ENCODE measurements around the gene GNG11. TPM values are rescaled to one million over a fixed set of nuclear protein-coding genes. Genes with fewer than 3 reads are reported as not detected.
"Not testable (repeated sequence)": the region's sequence is repeated elsewhere in the genome, so short reads cannot be mapped to it uniquely, and the experiment has no call there.

The GNG11 gene
- total and polyA plus RNA-seq, 4 donors, result 9.8 to 28.3 (median 26.5) TPM

DNA sequence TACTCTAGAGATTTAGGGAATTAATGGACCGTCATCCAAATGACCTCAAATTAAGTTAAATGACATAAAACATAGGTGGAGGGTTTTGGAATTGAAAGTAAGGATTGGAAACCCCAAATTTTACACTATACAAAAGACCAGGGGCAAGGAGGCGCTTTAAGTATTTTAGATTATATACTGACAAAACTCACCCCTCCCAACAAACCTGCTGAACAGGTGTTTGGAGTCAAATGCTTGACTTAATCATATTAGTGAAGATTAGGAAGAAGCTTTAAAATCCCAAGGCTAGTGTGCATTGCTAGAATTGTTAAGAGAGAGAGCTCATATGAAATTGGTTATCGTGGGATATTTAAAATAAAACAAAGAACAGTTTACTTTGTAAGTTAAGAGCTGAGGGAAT is 15.3 kb upstream of the GNG11 start, which contains the start of gene GNGT1:
TSS of gene GNGT1 (plus strand) at position 301 of the 400 bp plus-strand sequence. CDS start 180 bp downstream, outside the sequence.
- Histone ChIP-seq H3K27me3 (ENCODE audit: control insufficient read depth in 1 of 2, insufficient read depth in 2 of 2, low read length in 1 of 2) (no peaks in the 10 kb centered on the region), H3K4me3 (ENCODE audit: low read length in 2 of 2) (no peak within 1 kb of the TSS), H3K36me3 (ENCODE audit: control insufficient read depth in 1 of 2, insufficient read depth in 2 of 2, low read length in 1 of 2) (no peaks in the 10 kb centered on the region), H3K4me1 (ENCODE audit: control insufficient read depth in 1 of 2, insufficient read depth in 2 of 2, low read length in 2 of 2) (no peaks in the 10 kb centered on the region), H3K9me3 (ENCODE audit: control insufficient read depth, low read length) (no peaks in the 10 kb centered on the region), H3K27ac (ENCODE audit: low read depth in 1 of 2, low read length in 2 of 2) (no peak within 1 kb of the TSS)
- 66 to 67% methylated on average over 3 of the region's 3 CpGs for WGBS, 2 donors
- intact Hi-C loops (cut with DNase I), result no loop called here
- DNase-seq, result no peak
- no peak for ATAC-seq (ENCODE audit: low FRiP score)

DNA sequence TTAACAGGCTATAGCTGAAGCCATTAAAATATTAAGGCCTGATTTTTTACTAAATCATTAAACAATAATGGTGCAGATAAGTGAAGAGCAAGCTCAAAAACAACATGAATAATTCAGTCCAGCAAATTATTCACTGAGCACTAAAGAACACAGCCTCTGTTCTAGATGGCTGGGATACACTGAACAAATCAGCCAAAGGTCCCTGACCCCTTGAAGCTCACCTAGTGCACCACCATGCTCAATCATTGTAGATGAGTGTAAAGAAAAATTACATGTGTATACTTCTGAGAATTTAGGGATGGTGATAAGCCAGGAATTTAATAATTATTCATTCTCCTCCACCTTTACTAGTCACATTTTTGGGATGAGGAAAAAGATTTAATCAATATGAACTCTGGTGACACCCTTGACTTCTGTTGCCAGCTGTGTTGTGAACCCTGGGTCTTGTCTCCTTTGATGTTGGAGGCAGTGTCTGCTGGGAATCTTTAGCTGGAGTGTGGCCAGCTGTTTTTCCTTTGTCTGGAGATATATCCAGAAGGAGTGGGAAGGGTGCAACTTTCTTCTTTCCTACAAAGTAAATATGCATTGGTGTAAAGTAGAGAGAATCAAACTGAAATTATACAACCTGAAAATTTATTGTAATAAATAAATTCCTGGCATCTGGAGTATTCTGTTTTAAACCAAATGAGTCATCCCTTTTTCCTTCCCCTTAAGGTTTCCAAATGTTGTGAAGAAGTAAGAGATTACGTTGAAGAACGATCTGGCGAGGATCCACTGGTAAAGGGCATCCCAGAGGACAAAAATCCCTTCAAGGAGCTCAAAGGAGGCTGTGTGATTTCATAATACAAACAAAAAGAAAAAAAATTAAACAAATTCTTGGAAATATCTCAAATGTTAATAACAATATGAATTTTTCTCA is 11.2 kb upstream of the GNG11 start:
- intact Hi-C loops (cut with DNase I), result no loop called here
- H3K27ac ChIP-seq (ENCODE audit: low read depth in 1 of 2, low read length in 2 of 2), result no peak overlapping the region
- no peaks in the 10 kb centered on the region for H3K9me3 ChIP-seq (ENCODE audit: control insufficient read depth, low read length)
- ATAC-seq (ENCODE audit: low FRiP score) (peak; percentile 80), DNase-seq (no peak)
- H3K4me3 ChIP-seq (ENCODE audit: low read length in 2 of 2), result no peak overlapping the region
- no peaks in the 10 kb centered on the region for H3K4me1 ChIP-seq (ENCODE audit: control insufficient read depth in 1 of 2, insufficient read depth in 2 of 2, low read length in 2 of 2)
- no peaks in the 10 kb centered on the region for H3K36me3 ChIP-seq (ENCODE audit: control insufficient read depth in 1 of 2, insufficient read depth in 2 of 2, low read length in 1 of 2)
- H3K27me3 ChIP-seq (ENCODE audit: control insufficient read depth in 1 of 2, insufficient read depth in 2 of 2, low read length in 1 of 2), result no peaks in the 10 kb centered on the region
- 19 to 24% methylated on average over 3 of the region's 3 CpGs for WGBS, 2 donors

DNA sequence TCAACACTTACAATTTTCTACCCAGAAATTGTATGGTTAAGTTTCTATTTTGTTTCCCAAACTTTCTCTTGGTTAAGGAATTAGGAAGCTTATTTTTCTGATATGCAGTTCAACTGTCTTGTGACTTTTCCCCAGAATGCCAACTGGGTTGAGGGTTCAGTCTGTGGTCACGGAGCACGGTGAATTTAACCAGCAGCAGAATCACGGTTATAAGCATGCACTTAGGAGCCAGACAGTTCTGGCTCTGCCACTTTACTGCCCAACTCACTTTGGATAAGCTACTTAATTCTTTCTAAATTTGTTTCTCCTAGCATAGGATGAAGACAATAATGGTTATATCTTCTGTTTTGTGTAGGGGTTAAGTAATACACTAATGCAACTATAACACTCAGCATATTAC is 10.3 kb upstream of the GNG11 start:
- H3K27ac ChIP-seq (ENCODE audit: low read depth in 1 of 2, low read length in 2 of 2); intact Hi-C loops (cut with DNase I); H3K27me3 ChIP-seq (ENCODE audit: control insufficient read depth in 1 of 2, insufficient read depth in 2 of 2, low read length in 1 of 2); H3K36me3 ChIP-seq (ENCODE audit: control insufficient read depth in 1 of 2, insufficient read depth in 2 of 2, low read length in 1 of 2); H3K9me3 ChIP-seq (ENCODE audit: control insufficient read depth, low read length); H3K4me3 ChIP-seq (ENCODE audit: low read length in 2 of 2); DNase-seq; H3K4me1 ChIP-seq (ENCODE audit: control insufficient read depth in 1 of 2, insufficient read depth in 2 of 2, low read length in 2 of 2): not testable (repeated sequence)
- WGBS, 2 donors, result 27 to 45% methylated on average over 3 of the region's 3 CpGs
- peak; percentile 36 for ATAC-seq (ENCODE audit: low FRiP score)

DNA sequence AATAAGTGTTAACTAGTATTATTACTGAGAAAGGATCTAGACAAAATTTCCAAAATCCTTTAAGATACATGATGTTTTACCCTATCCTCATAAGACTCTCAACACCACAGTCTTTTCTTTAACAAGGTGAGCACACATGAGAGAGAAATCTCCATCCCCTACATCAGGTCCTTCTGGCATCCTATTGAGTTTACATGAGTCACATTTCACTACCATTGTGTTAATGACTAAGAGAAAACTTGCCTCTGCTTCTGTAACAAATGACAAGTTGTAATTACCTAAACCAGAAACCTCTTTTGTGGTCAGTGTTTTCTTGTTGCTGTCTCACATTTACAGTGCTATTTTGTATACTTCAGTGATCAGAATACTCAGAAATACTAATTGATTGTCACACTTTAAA is 9.9 kb upstream of the GNG11 start:
- H3K4me3 ChIP-seq (ENCODE audit: low read length in 2 of 2); ATAC-seq (ENCODE audit: low FRiP score); intact Hi-C loops (cut with DNase I); H3K4me1 ChIP-seq (ENCODE audit: control insufficient read depth in 1 of 2, insufficient read depth in 2 of 2, low read length in 2 of 2); H3K27me3 ChIP-seq (ENCODE audit: control insufficient read depth in 1 of 2, insufficient read depth in 2 of 2, low read length in 1 of 2); H3K27ac ChIP-seq (ENCODE audit: low read depth in 1 of 2, low read length in 2 of 2); DNase-seq; H3K36me3 ChIP-seq (ENCODE audit: control insufficient read depth in 1 of 2, insufficient read depth in 2 of 2, low read length in 1 of 2); H3K9me3 ChIP-seq (ENCODE audit: control insufficient read depth, low read length): not testable (repeated sequence)

DNA sequence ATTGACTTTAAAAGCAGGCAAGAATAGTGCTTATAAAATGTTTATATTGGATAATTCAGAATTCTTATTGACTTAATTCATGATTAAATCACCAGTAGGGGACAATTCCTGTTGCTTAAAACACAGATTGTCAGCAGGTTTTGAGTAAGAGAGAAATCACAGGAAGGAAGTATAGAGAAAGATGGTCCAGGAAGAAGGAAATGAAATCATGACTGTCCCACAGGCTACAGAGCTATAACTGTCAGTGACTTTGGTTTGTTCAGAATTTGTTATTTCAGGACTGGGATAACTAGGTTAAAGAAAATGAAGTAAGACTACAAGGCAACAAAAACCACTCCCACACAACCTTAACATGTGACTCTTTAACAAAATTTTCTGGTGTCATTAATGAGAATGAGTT is 8.3 kb upstream of the GNG11 start:
- H3K4me1 ChIP-seq (ENCODE audit: control insufficient read depth in 1 of 2, insufficient read depth in 2 of 2, low read length in 2 of 2), result no peaks in the 10 kb centered on the region
- no peaks in the 10 kb centered on the region for H3K36me3 ChIP-seq (ENCODE audit: control insufficient read depth in 1 of 2, insufficient read depth in 2 of 2, low read length in 1 of 2)
- DNase-seq (no peak), ATAC-seq (ENCODE audit: low FRiP score) (no peak)
- no peak overlapping the region for H3K27ac ChIP-seq (ENCODE audit: low read depth in 1 of 2, low read length in 2 of 2)
- H3K27me3 ChIP-seq (ENCODE audit: control insufficient read depth in 1 of 2, insufficient read depth in 2 of 2, low read length in 1 of 2), result no peaks in the 10 kb centered on the region
- intact Hi-C loops (cut with DNase I), result no loop called here
- H3K9me3 ChIP-seq (ENCODE audit: control insufficient read depth, low read length), result no peaks in the 10 kb centered on the region
- H3K4me3 ChIP-seq (ENCODE audit: low read length in 2 of 2), result no peak overlapping the region

DNA sequence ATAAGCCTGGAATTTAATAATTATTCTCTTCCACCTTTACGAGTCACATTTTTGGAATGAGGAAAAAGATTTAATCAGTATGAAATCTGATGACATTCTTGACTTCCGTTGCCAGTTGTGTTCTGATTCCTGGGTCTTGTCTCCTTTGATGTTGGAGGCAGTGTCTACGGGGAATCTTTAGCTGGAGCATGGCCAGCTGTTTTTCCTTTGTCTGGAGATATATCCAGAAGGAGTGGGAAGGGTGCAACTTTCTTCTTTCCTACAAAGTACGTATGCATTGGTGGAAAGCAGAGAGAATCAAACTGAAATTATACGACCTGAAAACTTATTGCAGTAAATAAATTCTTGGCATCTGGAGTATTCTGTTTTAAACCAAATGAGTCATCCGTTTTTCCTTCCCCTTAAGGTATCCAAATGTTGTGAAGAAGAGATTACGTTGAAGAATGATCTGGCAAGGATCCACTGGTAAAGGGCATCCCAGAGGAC is 6.9 kb upstream of the GNG11 start:
- H3K27me3 ChIP-seq (ENCODE audit: control insufficient read depth in 1 of 2, insufficient read depth in 2 of 2, low read length in 1 of 2), result no peaks in the 10 kb centered on the region
- no peak overlapping the region for H3K27ac ChIP-seq (ENCODE audit: low read depth in 1 of 2, low read length in 2 of 2)
- H3K36me3 ChIP-seq (ENCODE audit: control insufficient read depth in 1 of 2, insufficient read depth in 2 of 2, low read length in 1 of 2), result no peaks in the 10 kb centered on the region
- intact Hi-C loops (cut with DNase I), result no loop called here
- no peaks in the 10 kb centered on the region for H3K9me3 ChIP-seq (ENCODE audit: control insufficient read depth, low read length)
- 42 to 49% methylated on average over 7 of the region's 7 CpGs for whole genome bisulfite sequencing, 2 donors
- ATAC-seq (ENCODE audit: low FRiP score) (no peak), DNase-seq (no peak)
- no peak overlapping the region for H3K4me3 ChIP-seq (ENCODE audit: low read length in 2 of 2)
- H3K4me1 ChIP-seq (ENCODE audit: control insufficient read depth in 1 of 2, insufficient read depth in 2 of 2, low read length in 2 of 2), result no peaks in the 10 kb centered on the region

DNA sequence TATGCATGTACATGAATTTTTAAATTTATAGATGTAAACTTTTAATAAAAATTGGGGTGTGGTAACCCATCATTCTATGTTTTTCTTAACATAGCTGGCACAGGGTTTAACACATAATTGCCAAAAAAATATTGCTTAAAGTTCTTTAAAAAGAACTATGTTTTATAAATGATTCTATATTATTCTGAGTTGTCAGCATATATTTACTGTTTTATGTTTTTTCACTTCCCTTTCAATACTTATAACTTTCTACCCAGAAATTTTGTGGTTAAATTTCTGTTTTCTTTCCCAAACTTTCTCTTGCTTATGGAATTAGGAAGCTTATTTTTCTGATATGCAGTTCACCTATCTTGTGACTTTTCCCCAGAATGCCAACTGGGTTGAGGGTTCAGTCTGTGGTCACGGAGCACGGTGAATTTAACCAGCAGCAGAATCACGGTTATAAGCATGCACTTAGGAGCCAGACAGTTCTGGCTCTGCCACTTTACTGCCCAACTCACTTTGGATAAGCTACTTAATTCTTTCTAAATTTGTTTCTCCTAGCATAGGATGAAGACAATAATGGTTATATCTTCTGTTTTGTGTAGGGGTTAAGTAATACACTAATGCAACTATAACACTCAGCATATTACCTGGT is 6.2 kb upstream of the GNG11 start:
- H3K4me3 ChIP-seq (ENCODE audit: low read length in 2 of 2); H3K9me3 ChIP-seq (ENCODE audit: control insufficient read depth, low read length); H3K36me3 ChIP-seq (ENCODE audit: control insufficient read depth in 1 of 2, insufficient read depth in 2 of 2, low read length in 1 of 2); H3K4me1 ChIP-seq (ENCODE audit: control insufficient read depth in 1 of 2, insufficient read depth in 2 of 2, low read length in 2 of 2); intact Hi-C loops (cut with DNase I); H3K27me3 ChIP-seq (ENCODE audit: control insufficient read depth in 1 of 2, insufficient read depth in 2 of 2, low read length in 1 of 2); DNase-seq; H3K27ac ChIP-seq (ENCODE audit: low read depth in 1 of 2, low read length in 2 of 2): not testable (repeated sequence)
- ATAC-seq (ENCODE audit: low FRiP score), result peak; percentile 41
- WGBS, 2 donors, result 62 to 64% methylated on average over 2 to 3 of the region's 3 CpGs

DNA sequence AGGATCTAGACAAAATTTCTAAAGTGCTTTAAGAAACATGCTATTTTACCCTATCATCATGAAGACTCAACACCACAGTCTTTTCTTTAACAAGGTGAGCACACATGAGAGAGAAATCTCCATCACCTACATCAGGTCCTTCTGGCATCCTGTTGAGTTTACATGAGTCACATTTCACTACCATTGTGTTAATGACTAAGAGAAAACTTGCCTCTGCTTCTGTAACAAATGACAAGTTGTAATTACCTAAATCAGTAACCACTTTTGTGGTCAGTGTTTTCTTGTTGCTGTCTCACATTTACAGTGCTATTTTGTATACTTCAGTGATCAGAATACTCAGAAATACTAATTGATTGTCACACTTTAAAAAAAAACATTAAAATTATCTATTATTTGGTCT is 5.6 kb upstream of the GNG11 start:
- DNase-seq; H3K27ac ChIP-seq (ENCODE audit: low read depth in 1 of 2, low read length in 2 of 2); H3K4me1 ChIP-seq (ENCODE audit: control insufficient read depth in 1 of 2, insufficient read depth in 2 of 2, low read length in 2 of 2); H3K4me3 ChIP-seq (ENCODE audit: low read length in 2 of 2); H3K27me3 ChIP-seq (ENCODE audit: control insufficient read depth in 1 of 2, insufficient read depth in 2 of 2, low read length in 1 of 2); H3K36me3 ChIP-seq (ENCODE audit: control insufficient read depth in 1 of 2, insufficient read depth in 2 of 2, low read length in 1 of 2); intact Hi-C loops (cut with DNase I); ATAC-seq (ENCODE audit: low FRiP score); H3K9me3 ChIP-seq (ENCODE audit: control insufficient read depth, low read length): not testable (repeated sequence)

DNA sequence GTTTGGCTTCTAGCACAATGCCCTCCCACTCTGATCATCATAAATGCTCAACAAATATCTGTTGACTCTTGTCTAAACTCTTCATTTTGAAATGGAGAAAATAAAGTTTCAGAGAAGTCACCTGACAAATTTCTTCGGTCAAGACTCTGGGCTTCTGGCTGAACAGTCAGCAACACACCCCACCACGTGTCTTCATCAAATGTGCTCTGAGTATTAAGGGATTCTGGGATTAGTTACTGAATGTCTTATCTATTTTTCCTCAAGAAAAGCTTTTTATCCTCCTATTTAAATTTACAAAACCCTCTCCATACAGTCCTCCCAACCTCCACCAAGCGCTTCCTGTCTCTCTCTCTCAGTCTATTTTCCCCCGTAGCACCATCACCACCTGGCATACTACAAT is 5.2 kb upstream of the GNG11 start:
- H3K27ac ChIP-seq (ENCODE audit: low read depth in 1 of 2, low read length in 2 of 2); intact Hi-C loops (cut with DNase I); DNase-seq; H3K36me3 ChIP-seq (ENCODE audit: control insufficient read depth in 1 of 2, insufficient read depth in 2 of 2, low read length in 1 of 2); H3K4me3 ChIP-seq (ENCODE audit: low read length in 2 of 2); ATAC-seq (ENCODE audit: low FRiP score); H3K9me3 ChIP-seq (ENCODE audit: control insufficient read depth, low read length); H3K4me1 ChIP-seq (ENCODE audit: control insufficient read depth in 1 of 2, insufficient read depth in 2 of 2, low read length in 2 of 2); H3K27me3 ChIP-seq (ENCODE audit: control insufficient read depth in 1 of 2, insufficient read depth in 2 of 2, low read length in 1 of 2): not testable (repeated sequence)
- WGBS, 2 donors, result 75 to 86% methylated on average over 4 of the region's 4 CpGs
